ENCODE data around the gene CD3D.

The CD3D gene

DNA sequence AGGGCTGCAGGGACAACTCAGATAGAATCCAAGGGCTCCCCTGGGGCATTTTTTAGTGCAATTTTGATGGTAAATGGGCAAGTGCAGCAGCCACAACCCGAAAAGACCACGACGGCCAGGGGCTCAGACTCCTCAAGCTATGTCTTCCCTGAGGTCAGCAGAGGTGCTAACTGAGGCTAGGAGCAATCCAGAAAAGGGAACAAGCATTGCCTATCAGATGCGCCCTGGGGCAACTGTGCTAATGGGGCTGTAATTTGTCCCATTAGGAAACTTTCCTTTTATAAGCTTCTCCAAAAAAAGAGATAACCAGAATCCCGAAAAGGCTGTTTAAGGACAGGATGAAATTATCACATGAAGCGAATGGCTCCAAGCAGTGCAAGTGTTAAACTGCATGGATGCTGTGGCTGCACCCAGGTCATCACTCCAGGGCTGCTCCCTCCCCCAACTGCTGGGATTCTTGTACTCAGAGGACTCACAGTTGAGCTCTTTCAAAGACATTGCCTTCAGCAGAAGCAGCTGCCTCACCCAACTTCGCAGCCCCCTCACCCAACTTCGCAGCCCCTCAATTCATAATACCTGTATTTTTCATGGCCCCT, 40.8 kb downstream of the CD3D start:
- no peak for DNase-seq (ENCODE audit: low read depth in 2 of 2)

DNA sequence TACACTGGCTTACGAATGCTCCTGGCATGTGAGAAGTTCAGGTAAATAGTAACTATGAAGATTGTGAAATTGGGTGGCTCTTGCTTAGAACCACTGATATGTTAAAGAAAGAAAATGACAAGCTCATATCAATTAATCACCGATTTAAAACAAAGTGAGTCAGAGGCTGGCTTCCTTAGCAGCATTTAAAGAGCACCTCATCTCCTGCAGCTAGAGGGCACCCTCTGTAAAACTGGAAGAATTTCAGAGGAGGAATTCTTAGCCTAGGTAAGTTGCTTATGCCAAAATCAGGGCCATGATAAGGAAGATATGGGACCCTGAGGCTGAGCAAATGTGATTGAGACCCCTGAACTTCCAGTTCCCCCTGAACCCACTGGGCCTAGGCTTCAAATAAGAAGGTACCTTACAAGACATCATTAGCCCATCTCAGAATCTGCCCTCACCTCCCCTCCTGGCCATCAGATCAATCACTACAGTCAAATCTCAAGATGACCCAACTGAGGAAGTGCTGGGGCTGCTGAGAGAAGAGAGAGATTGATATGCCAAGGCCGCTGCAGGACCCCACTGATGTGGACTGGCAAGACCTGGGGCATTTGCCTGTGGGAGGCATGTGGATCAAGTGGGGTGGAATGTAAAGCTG, 46.6 kb downstream of the CD3D start:
- DNase-seq (ENCODE audit: low read depth in 2 of 2), result peak; percentile 31 to 43

GRCh38 chr11:118295199-118295598, 47.3 kb downstream of the CD3D start:
- no peak for DNase-seq (ENCODE audit: low read depth in 2 of 2)

DNA sequence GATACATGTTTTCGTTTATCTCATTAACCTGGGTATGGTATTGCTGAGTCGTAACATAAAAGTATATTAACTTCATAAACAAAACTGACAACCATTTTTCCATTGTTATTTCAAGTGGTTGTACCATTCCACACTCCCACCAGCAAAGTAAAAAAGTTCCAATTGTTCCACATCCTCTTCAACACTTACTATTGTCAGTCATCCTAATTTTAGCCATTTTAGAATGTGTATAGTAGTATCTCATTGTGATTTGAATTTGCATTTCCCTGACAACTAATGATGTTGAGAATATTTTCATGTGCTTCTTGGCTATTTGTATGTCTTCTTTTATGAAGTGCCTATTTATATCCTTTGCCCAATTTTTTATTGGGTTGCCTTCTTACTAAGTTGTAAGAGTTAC, 48.5 kb downstream of the CD3D start:
- no peak for DNase-seq (ENCODE audit: low read depth in 2 of 2)

GRCh38 chr11:118291477-118292135, 50.9 kb downstream of the CD3D start:
- no peak for DNase-seq (ENCODE audit: low read depth in 2 of 2)

DNA sequence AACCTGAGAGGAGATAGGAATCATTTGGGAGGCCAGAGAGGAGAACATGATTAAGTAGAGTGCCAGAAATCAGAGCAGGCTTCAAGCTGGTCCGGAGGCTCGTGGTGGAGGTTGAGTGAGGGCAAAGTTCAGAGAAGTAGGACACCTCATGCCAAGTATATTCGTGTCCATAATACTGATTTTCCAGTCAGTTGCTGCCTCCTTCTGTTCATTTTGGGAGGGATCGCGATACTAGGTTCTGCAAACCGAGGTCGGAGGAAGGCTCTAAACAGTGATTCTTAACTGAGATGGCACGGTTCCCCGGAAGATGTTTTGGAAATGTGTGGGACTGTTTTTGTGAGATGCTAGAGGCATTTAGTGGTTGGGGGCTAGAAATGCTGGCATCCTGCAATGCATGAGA, 51.6 kb downstream of the CD3D start:
- DNase-seq (ENCODE audit: low read depth in 2 of 2), result peak in 1 of 2 donors; percentile 31

GRCh38 chr11:118289401-118289800, 53.1 kb downstream of the CD3D start:
- DNase-seq (ENCODE audit: low read depth in 2 of 2), result no peak
